Liver (tissue), 2 donors: ENCODE results near the gene STK17B.
A peak's percentile ranks its signal among the peaks of the same experiment; 100 is the strongest.

Experiments used
- RAD21 ChIP-seq, 2 donors: IDR thresholded peaks; 2 replicates each; pipeline ENCODE4 v1.6.1; 2016; ENCODE audit warnings: antibody characterized with exemption in 2 of 2, mild to moderate bottlenecking in 2 of 2
- RXRA ChIP-seq, 2 donors: IDR thresholded peaks; 2 replicates each; pipeline ENCODE4 v1.6.1; 2017 to 2018; ENCODE audit warnings: antibody characterized with exemption in 2 of 2, mild to moderate bottlenecking in 1 of 2
- donor health status: healthy.

DNA sequence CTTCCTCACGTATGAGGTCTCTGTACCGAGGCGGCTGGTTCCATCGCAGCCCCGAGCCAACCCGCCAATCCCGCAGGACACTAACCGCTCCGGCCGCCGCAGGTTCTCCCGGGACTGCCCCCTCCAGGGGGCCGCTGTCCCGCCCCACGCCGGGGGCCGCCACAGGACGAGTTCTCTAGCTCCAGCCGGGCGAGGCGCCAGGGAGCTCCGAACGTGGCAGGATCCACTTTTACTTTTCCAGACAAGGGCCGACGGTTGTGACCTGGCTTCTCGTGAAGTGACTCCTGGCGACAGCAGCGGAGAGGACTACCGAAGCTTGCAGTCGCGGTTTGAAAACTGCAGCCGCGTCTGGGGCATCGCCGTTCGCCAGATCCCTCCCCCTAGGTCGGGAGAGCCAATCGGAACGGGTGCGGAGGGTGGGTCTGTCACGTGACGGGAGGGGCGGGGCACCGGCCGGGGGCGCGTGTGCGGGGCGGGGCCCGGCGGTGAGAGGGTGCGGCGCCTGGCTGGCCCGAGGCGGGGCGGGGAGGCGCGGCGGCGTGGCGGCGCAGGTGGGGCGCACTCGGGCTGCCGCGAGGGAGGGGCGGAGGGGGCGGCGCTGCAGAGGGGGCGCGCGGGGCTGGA is at the start of gene STK17B:
- peak in 1 of 2 donors; percentile 24 for TF ChIP-seq RAD21 (IDR thresholded peaks at IDR 0.05)
- no peak for TF ChIP-seq RXRA (IDR thresholded peaks at IDR 0.05)
